ENCODE measurements around the gene XCR1.
"Not testable (repeated sequence)": the region's sequence is repeated elsewhere in the genome, so short reads cannot be mapped to it uniquely, and the experiment has no call there.

Gene XCR1

DNA sequence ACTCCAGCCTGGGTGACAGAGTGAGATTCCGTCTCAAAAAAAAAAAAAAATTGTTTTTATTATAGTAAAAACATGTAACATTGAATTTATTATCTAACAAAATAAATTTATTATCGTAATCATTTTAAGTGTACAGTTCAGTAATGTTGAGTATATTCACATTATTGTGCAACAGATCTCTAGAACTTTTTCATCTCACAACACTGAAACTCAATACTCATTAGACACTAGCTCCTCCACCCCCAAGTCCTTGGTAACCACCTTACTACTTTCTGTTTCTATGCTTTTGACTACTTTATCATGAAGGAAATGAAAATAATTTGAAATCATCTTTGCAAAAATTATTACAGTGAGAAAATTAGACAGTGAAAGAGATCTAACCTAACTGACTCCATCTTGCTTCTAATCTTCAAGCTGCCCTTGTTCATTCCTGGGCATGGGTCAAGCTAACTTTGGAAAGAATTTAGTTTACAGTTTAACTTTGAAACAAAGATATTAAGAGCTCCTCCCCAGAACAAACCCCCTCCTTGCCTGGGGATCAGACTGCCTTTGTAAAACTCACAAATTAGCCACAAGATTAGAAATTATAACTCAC, 16.7 kb downstream of the XCR1 start:
- Histone ChIP-seq H3K36me3 (no peaks in the 10 kb centered on the region), H3K4me3 (ENCODE audit: low read depth in 1 of 2, low read length in 1 of 2) (no peak overlapping the region), H3K27ac (no peak overlapping the region), H3K9me3 (no peaks in the 10 kb centered on the region), H3K27me3 (peaks cover 66% of the 10 kb centered on the region), H3K4me1 (ENCODE audit: control insufficient read depth in 1 of 2, insufficient read depth in 1 of 2, low read depth in 1 of 2, low read length in 1 of 2) (no peaks in the 10 kb centered on the region)
- TF ChIP-seq, protein P1, sequence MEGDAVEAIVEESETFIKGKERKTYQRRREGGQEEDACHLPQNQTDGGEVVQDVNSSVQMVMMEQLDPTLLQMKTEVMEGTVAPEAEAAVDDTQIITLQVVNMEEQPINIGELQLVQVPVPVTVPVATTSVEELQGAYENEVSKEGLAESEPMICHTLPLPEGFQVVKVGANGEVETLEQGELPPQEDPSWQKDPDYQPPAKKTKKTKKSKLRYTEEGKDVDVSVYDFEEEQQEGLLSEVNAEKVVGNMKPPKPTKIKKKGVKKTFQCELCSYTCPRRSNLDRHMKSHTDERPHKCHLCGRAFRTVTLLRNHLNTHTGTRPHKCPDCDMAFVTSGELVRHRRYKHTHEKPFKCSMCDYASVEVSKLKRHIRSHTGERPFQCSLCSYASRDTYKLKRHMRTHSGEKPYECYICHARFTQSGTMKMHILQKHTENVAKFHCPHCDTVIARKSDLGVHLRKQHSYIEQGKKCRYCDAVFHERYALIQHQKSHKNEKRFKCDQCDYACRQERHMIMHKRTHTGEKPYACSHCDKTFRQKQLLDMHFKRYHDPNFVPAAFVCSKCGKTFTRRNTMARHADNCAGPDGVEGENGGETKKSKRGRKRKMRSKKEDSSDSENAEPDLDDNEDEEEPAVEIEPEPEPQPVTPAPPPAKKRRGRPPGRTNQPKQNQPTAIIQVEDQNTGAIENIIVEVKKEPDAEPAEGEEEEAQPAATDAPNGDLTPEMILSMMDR (IDR thresholded peaks at IDR 0.05), result no peak

DNA sequence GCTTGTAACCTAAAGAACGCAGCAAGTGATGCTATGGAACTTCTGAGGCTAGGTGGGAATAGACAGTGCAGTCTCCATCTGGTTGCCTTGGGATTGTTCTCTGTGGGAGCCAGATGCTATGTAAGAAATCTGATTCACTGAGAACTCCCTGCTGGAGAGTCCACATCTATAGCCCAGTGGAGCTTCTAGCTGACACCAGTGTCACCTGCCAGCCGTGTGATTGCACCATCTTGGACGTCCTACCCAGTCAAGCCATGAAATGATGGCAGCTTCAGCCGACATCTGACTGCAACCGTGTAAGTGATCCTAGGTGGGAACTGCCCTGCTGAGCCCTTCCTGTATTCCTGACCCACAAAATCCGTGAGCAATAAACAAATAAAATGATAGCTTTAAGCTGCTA, 19.2 kb downstream of the XCR1 start:
- no peaks in the 10 kb centered on the region for H3K4me1 ChIP-seq (ENCODE audit: control insufficient read depth in 1 of 2, insufficient read depth in 1 of 2, low read depth in 1 of 2, low read length in 1 of 2)
- H3K27me3 ChIP-seq, result peaks cover 65% of the 10 kb centered on the region
- H3K9me3 ChIP-seq, result no peaks in the 10 kb centered on the region
- no peak overlapping the region for H3K4me3 ChIP-seq (ENCODE audit: low read depth in 1 of 2, low read length in 1 of 2)
- H3K27ac ChIP-seq, result no peak overlapping the region
- no peaks in the 10 kb centered on the region for H3K36me3 ChIP-seq
- TF ChIP-seq, protein P1 (IDR thresholded peaks at IDR 0.05), result no peak

DNA sequence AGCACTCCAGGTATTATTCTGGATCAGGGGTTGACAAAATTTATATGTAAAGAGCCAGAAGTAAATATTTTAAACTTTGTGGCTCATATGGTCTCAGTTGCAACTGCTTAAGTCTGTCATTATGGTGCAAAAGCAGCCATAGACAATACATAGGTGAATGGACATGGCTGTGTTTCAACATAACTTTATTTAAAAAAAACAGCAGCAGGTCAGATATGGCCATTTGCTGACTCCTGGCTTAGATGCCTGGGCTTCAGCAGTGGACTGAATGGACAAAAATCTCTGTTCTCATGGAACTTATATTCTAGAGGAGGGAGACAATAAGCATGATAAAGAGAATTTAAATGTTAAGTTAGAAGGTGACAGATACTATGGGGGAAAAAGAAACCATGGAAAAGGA, 20.0 kb downstream of the XCR1 start:
- H3K27me3 ChIP-seq, result peaks cover 71% of the 10 kb centered on the region
- no peaks in the 10 kb centered on the region for H3K9me3 ChIP-seq
- no peaks in the 10 kb centered on the region for H3K36me3 ChIP-seq
- H3K4me3 ChIP-seq (ENCODE audit: low read depth in 1 of 2, low read length in 1 of 2), result no peak overlapping the region
- TF ChIP-seq, protein P1 (IDR thresholded peaks at IDR 0.05), result no peak
- no peak overlapping the region for H3K27ac ChIP-seq
- H3K4me1 ChIP-seq (ENCODE audit: control insufficient read depth in 1 of 2, insufficient read depth in 1 of 2, low read depth in 1 of 2, low read length in 1 of 2), result no peaks in the 10 kb centered on the region

DNA sequence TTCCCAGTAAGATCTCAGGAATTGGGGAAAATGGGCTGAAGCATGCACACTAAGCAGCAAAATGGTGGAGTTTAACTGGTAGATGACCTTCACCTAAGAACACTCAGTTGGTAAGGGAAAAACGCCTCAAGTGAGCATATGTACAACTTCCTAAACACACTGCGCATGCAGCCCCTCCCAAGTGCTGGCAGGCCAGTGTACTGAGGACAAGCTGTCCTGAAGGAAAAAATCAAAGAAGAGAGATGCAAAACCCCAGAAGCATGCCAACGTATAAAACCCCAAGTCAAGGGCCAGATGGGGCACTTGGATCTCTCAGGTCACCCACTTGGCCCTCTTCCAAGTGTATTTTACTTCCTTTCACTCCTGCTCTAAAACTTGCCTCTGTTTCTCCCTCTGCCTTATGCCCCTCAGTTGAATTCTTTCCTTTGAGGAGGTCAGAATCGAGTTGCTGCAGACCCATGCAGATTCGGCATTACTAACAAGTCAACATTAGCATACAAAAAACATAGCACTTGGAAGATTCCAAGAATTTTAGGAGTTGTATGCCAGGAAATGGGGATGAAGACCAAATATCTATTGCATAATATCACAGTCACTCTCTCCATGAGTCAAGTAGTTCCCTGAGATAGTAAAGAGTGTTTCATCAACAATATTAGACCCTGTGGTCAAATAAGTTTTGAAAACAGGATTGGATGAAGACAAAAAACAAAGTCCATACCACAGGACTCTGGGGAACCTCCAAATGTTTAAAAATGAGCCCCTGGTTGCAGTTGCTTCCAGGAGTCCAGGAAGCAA, 20.8 kb downstream of the XCR1 start:
- Histone ChIP-seq H3K27me3 (peaks cover 68% of the 10 kb centered on the region), H3K27ac (no peak overlapping the region), H3K36me3 (no peaks in the 10 kb centered on the region), H3K4me3 (ENCODE audit: low read depth in 1 of 2, low read length in 1 of 2) (no peak overlapping the region), H3K4me1 (ENCODE audit: control insufficient read depth in 1 of 2, insufficient read depth in 1 of 2, low read depth in 1 of 2, low read length in 1 of 2) (no peaks in the 10 kb centered on the region), H3K9me3 (no peaks in the 10 kb centered on the region)
- TF ChIP-seq, protein P1 (IDR thresholded peaks at IDR 0.05), result no peak

DNA sequence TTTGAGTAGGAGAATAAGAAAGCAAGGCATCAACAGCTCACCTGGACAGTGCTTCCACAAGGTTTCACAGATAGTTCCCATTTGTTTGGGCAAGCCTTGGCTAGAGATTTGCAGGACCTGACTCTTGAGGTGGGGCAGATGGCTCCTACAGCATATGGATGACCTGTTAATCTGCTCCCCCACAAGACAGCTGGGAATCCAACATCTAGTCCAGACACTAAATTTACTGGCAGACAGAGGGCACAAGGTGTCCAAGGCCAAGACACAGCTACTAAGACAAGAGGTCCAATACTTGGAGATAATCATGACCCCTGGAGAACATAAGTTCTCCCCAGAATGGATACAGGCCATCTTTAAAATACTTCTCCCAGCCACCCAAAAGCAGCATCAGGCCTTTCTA, 23.6 kb downstream of the XCR1 start:
- H3K4me3 ChIP-seq (ENCODE audit: low read depth in 1 of 2, low read length in 1 of 2); H3K4me1 ChIP-seq (ENCODE audit: control insufficient read depth in 1 of 2, insufficient read depth in 1 of 2, low read depth in 1 of 2, low read length in 1 of 2); H3K27ac ChIP-seq; H3K36me3 ChIP-seq; H3K9me3 ChIP-seq: not testable (repeated sequence)
- H3K27me3 ChIP-seq, result peaks cover 71% of the 10 kb centered on the region

DNA sequence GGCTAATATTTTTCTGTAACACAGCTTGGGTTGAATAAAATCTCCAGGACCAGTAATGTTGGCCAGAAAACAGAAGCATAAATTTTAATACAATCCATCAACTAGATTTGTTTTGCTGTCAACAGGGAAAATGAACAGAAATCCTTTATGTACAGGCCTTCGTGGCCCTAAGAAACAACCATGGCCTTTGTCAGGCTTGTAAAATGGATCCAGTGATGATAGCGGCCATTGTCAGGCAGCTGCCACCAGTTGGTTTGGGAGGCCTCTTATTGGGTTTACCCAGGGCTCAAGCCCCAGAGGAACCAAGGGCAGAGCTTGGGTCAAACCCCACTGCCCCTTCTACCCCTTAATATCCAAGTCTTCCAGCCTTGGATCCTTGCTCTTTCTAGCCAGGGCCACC, 26.1 kb downstream of the XCR1 start:
- H3K4me1 ChIP-seq (ENCODE audit: control insufficient read depth in 1 of 2, insufficient read depth in 1 of 2, low read depth in 1 of 2, low read length in 1 of 2), result peaks cover 2 to 3% of the 10 kb centered on the region in 2 experiments
- peaks cover 63% of the 10 kb centered on the region for H3K27me3 ChIP-seq
- H3K36me3 ChIP-seq, result no peaks in the 10 kb centered on the region
- TF ChIP-seq, protein P1 (IDR thresholded peaks at IDR 0.05), result no peak
- no peak overlapping the region for H3K4me3 ChIP-seq (ENCODE audit: low read depth in 1 of 2, low read length in 1 of 2)
- no peaks in the 10 kb centered on the region for H3K9me3 ChIP-seq
- H3K27ac ChIP-seq, result no peak overlapping the region

All from neutrophil (primary cell).